OCI-LY7 (cell line): ENCODE data around the gene GREB1. TPM values are rescaled to one million over a fixed set of nuclear protein-coding genes. Genes with fewer than 3 reads are reported as not detected.

ENCODE experiments used
- BruUV-seq: library from RNA; stranded (reverse); fragments of 400-500 nt; replicated peaks from 2 replicates; lab custom pipeline; 2021; lab: Mats Ljungman, UMichigan
- CTCF ChIA-PET: fragments of 300-600 bp; sonication (Branson Sonifier 250); formaldehyde crosslinking; loops from one replicate; lab custom pipeline; 2022; ENCODE audit warnings: antibody characterized with exemption; ENCODE audit not compliant: unreplicated experiment; lab: Charles Lee
- POLR2A ChIA-PET: fragments of 300-600 bp; sonication (Branson Sonifier 250); formaldehyde crosslinking; loops from one replicate; lab custom pipeline; 2022; ENCODE audit warnings: antibody characterized with exemption; lab: Charles Lee
- DNase-seq: peaks from one replicate; pipeline ENCODE4 v3.0.0-alpha.2; 2015; ENCODE audit warnings: low spot score
- H2AFZ ChIP-seq: fragments of 200-600 bp; sonication (generic), shearing (Covaris generic); 2 replicates; pipeline ENCODE4 v1.6.1; 2014; ENCODE audit warnings: mild to moderate bottlenecking, antibody characterized with exemption, low read length, moderate library complexity
- H3K27ac ChIP-seq: fragments of 200-600 bp; sonication (generic); 2 replicates; pipeline ENCODE4 v1.5.1; 2014; ENCODE audit warnings: mixed run types, low read depth, mild to moderate bottlenecking, moderate library complexity, low read length, inconsistent platforms; ENCODE audit not compliant: poor library complexity, severe bottlenecking
- H3K36me3 ChIP-seq: fragments of 200-600 bp; sonication (generic); 2 replicates; pipeline ENCODE4 v1.6.1; 2014; ENCODE audit warnings: mild to moderate bottlenecking, antibody characterized with exemption, low read length, moderate library complexity, mixed read lengths; ENCODE audit not compliant: insufficient read depth
- H3K4me1 ChIP-seq: fragments of 200-600 bp; sonication (generic); 2 replicates; pipeline ENCODE4 v1.5.1; 2014; ENCODE audit warnings: mild to moderate bottlenecking, low read length; ENCODE audit not compliant: insufficient read depth, poor library complexity, severe bottlenecking
- H3K4me2 ChIP-seq: fragments of 200-600 bp; sonication (generic); 2 replicates; pipeline ENCODE4 v1.6.1; 2014; ENCODE audit warnings: mild to moderate bottlenecking, low read length
- H3K4me3 ChIP-seq: fragments of 200-600 bp; sonication (generic); 2 replicates; pipeline ENCODE4 v1.5.1; 2014; ENCODE audit warnings: mild to moderate bottlenecking, low read depth, low read length; ENCODE audit not compliant: poor library complexity, severe bottlenecking
- H3K79me2 ChIP-seq: fragments of 200-600 bp; sonication (generic); 2 replicates; pipeline ENCODE4 v1.6.1; 2016; ENCODE audit warnings: low read depth, mild to moderate bottlenecking, low read length, moderate library complexity, mixed read lengths; ENCODE audit not compliant: insufficient read depth
- H3K9me2 ChIP-seq: fragments of 200-600 bp; sonication (generic); 2 replicates; pipeline ENCODE4 v1.6.1; 2016; ENCODE audit warnings: mild to moderate bottlenecking, low read length, mixed read lengths; ENCODE audit not compliant: insufficient read depth
- H3K9me3 ChIP-seq: fragments of 200-600 bp; sonication (generic); 2 replicates; pipeline ENCODE4 v1.6.1; 2014; ENCODE audit warnings: mild to moderate bottlenecking, mixed run types, low read length, mixed read lengths
- H4K20me1 ChIP-seq: fragments of 200-600 bp; sonication (generic); 2 replicates; pipeline ENCODE4 v1.6.1; 2014; ENCODE audit warnings: mild to moderate bottlenecking, antibody characterized with exemption, low read length, moderate library complexity, mixed read lengths; ENCODE audit not compliant: insufficient read depth
- EZH2phosphoT487 ChIP-seq: fragments of 200-600 bp; sonication (generic); IDR thresholded peaks from 2 replicates; pipeline ENCODE4 v1.6.1; 2018; ENCODE audit warnings: low read depth, borderline replicate concordance, mild to moderate bottlenecking, mixed run types, antibody characterized with exemption, low read length, moderate library complexity, mixed read lengths
- intact Hi-C: fragments of 100-400 bp; cut with micrococcal nuclease; formaldehyde crosslinking; loops from one replicate; pipeline ENCODE4 v1.10.0; 2022; ENCODE audit not compliant: unreplicated experiment
- total RNA-seq, 2 experiments: library from RNA; depleted of rRNA in 1 of 2; stranded (reverse); fragments of >200 nt in 1 of 2; shearing (Covaris generic) in 1 of 2; gene quantifications; 2 replicates each; pipeline ENCODE4 v1.2.3, GENCODE V29; 2014 to 2022
- TF ChIP-seq, protein P1 (sequence below): fragments of 200-600 bp; sonication (generic); conservative IDR thresholded peaks from 2 replicates; pipeline ENCODE4 v1.5.1; 2014; ENCODE audit warnings: mild to moderate bottlenecking, antibody characterized with exemption, low read length, moderate library complexity, mixed read lengths

GREB1 gene
- total RNA-seq, 2 experiments from 2014 or later: 3.5 to 8.4 TPM

DNA sequence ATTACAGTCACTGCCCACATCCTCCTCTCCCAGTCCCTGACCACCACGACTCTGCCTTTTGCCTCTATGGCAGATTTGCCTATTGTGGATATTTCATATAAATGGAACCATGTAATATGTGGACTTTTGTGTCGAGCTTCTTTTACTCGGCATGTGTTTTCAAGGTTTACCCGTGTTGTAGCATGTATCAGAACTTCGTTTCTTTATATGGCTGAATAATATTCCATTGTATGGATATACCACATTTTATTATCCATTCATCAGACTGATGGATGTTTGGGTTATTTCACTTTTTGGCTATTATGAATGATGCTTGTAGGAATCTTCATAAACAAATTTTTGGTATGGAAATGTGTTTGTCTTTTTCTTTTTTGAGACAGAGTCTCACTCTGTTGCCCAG lies 43.7 kb upstream of the GREB1 start:
- Histone ChIP-seq H2AFZ (no peak overlapping the region), H4K20me1 (no peaks in the 10 kb centered on the region), H3K27ac (no peak overlapping the region), H3K4me3 (no peak overlapping the region), H3K9me3 (no peaks in the 10 kb centered on the region), H3K4me2 (no peak overlapping the region), H3K4me1 (no peaks in the 10 kb centered on the region), H3K36me3 (no peaks in the 10 kb centered on the region), H3K79me2 (no peaks in the 10 kb centered on the region), H3K9me2 (no peaks in the 10 kb centered on the region)
- no TSS peak for BruUV-seq
- CTCF ChIA-PET: no interaction called here
- POLR2A ChIA-PET: no interaction called here
- no peak for DNase-seq
- intact Hi-C loops: no loop called here
- TF ChIP-seq, protein P1, sequence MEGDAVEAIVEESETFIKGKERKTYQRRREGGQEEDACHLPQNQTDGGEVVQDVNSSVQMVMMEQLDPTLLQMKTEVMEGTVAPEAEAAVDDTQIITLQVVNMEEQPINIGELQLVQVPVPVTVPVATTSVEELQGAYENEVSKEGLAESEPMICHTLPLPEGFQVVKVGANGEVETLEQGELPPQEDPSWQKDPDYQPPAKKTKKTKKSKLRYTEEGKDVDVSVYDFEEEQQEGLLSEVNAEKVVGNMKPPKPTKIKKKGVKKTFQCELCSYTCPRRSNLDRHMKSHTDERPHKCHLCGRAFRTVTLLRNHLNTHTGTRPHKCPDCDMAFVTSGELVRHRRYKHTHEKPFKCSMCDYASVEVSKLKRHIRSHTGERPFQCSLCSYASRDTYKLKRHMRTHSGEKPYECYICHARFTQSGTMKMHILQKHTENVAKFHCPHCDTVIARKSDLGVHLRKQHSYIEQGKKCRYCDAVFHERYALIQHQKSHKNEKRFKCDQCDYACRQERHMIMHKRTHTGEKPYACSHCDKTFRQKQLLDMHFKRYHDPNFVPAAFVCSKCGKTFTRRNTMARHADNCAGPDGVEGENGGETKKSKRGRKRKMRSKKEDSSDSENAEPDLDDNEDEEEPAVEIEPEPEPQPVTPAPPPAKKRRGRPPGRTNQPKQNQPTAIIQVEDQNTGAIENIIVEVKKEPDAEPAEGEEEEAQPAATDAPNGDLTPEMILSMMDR: no peak
- no peak for TF ChIP-seq EZH2phosphoT487

DNA sequence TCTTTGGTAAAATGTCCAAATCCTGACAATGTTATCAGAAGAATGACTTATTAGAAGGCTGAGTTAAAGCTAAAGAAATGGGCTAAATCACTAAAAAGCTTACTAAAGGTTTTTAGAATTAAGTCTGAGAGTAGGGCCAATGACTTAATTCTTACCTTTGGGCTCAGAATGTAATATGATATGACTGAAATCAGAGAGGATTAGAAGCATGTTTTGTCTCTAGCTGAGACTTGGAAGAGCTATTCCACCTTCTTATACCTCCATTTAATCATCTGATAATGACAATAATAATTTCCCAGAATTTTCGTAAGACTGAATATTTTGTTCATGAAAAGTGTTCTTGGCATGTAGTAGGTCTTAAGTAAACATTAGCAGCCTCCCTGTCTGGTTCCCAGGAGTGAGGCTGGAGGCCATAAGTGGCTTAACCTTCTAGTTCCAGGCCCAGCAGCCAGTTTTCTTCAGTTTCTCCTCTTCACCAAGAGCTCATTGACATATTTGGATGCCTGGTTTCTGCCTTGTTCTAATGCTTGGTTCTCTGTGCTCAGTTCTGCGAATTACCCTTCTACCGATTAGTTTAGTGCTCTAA lies 42.4 kb upstream of the GREB1 start:
- intact Hi-C loops: no loop called here
- POLR2A ChIA-PET: interaction anchor here (1.0 kb wide), 1 partner anchor 42 kb away, joined by 3 read pairs; the partner anchor contains the start of gene GREB1
- CTCF ChIA-PET: no interaction called here

DNA sequence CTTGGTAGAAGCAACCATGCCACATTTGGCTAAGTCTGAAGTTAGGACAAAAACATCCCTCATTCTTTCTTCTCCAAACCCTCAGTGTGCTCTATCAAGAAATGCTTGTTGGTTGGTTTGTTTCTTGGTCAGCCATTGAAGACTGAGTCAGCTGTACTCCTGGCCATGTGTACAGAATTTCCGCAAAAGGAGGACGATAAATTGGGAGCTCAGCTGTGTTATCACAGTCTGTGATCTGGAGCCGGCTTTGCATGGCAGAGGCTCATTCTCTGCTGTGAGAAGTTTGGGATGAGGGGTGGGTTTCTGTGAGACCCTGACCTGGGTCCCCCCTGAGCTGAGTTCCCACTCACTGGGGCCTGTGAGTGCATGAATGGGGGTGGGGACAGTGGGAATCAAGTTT lies 41.6 kb upstream of the GREB1 start:
- no peak overlapping the region for H2AFZ ChIP-seq
- H3K4me1 ChIP-seq: no peaks in the 10 kb centered on the region
- DNase-seq: no peak
- H3K79me2 ChIP-seq: no peaks in the 10 kb centered on the region
- no peak overlapping the region for H3K4me2 ChIP-seq
- POLR2A ChIA-PET: no interaction called here
- CTCF ChIA-PET: no interaction called here
- H4K20me1 ChIP-seq: no peaks in the 10 kb centered on the region
- TF ChIP-seq, protein P1: no peak
- no peak for TF ChIP-seq EZH2phosphoT487
- H3K4me3 ChIP-seq: no peak overlapping the region
- intact Hi-C loops: no loop called here
- no peaks in the 10 kb centered on the region for H3K9me2 ChIP-seq
- no peaks in the 10 kb centered on the region for H3K9me3 ChIP-seq
- no peaks in the 10 kb centered on the region for H3K36me3 ChIP-seq
- H3K27ac ChIP-seq: no peak overlapping the region
- no TSS peak for BruUV-seq

More for the DNA sequence above, 42.4 kb upstream of the GREB1 start:
- Histone ChIP-seq H3K4me3 (no peak overlapping the region), H3K4me2 (no peak overlapping the region), H3K79me2 (no peaks in the 10 kb centered on the region), H3K9me3 (no peaks in the 10 kb centered on the region), H2AFZ (no peak overlapping the region), H3K4me1 (no peaks in the 10 kb centered on the region), H3K27ac (no peak overlapping the region), H3K9me2 (no peaks in the 10 kb centered on the region), H3K36me3 (no peaks in the 10 kb centered on the region), H4K20me1 (no peaks in the 10 kb centered on the region)
- BruUV-seq: no TSS peak
- DNase-seq: no peak
- TF ChIP-seq, protein P1: no peak
- no peak for TF ChIP-seq EZH2phosphoT487
